Right lobe of liver (tissue), 4 donors: Measurements from ENCODE around the gene SIGMAR1.

ENCODE experiments used
- CTCF ChIP-seq, 4 donors: fragments of 200-600 bp in 3 of 4; fragments of 450-650 bp in 1 of 4; IDR thresholded peaks; one replicate each; pipeline versions ENCODE4 v1.5.1 to v1.8.0; 2016 to 2022; ENCODE audit warnings: antibody characterized with exemption in 4 of 4, mild to moderate bottlenecking in 2 of 4
- POLR2A ChIP-seq: fragments of 450-650 bp; IDR thresholded peaks from one replicate; pipeline ENCODE4 v1.6.1; 2017; ENCODE audit warnings: antibody characterized with exemption, mild to moderate bottlenecking
- donor health status: DM: no; HTN: no; CAD: no.
- donor health status: DM: no; HTN: no; CAD: no.
- donor health status: DM: no; HTN: yes; CAD: no.

GRCh38 chr9:34612788-34613390, 24.7 kb downstream of the SIGMAR1 start:
- TF ChIP-seq CTCF (IDR thresholded peaks at IDR 0.05): peak; percentile 74 to 85 (median 84)
- TF ChIP-seq POLR2A: no peak
